ENCODE measurements around the gene VCL. TPM values are rescaled to one million over a fixed set of nuclear protein-coding genes. Genes with fewer than 3 reads are reported as not detected.

Gene VCL
- total and polyA plus RNA-seq, 9 of the 15 experiments (the other 6 are each of a cell fraction or from before 2014, with no cell fraction given): 29.8 to 186 (median 76.4) TPM

DNA sequence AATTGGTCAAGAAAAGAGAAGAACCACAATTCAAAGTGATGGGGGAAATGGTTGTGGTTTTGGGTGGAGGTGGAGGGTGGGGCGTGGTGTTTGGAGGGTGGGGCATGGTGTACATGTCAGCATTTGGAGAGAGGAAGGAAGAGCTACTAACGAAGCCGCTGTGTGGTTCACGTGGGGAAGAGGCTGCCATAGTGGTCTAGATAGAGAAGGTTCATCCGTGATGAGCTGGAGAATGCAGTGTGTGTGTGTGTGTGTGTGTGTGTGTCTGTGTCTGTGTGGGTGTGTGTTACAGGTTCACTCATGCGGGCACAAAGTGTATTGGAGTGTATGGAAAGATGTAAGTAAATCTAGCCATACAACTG, 6.1 kb upstream of the VCL start (continued):
- TF ChIP-seq CTBP1 (IDR thresholded peaks at IDR 0.05; ENCODE audit: borderline replicate concordance) (peak; percentile 49; the same call in 1 of the 2 replicates), NKRF (IDR thresholded peaks at IDR 0.05; ENCODE audit: borderline replicate concordance) (peak; percentile 85), SRSF3 (IDR thresholded peaks at IDR 0.05; ENCODE audit: insufficient read depth, low read length) (no peak), ZNF395 (CRISPR knock-in tag; IDR thresholded peaks at IDR 0.05) (peak; percentile 82), HDAC2 (IDR thresholded peaks at IDR 0.05) (peak; percentile 86), POLR2B (IDR thresholded peaks at IDR 0.05; ENCODE audit: low read depth, partially characterized antibody) (peak; percentile 80)
- TF ChIP-seq, protein P1, sequence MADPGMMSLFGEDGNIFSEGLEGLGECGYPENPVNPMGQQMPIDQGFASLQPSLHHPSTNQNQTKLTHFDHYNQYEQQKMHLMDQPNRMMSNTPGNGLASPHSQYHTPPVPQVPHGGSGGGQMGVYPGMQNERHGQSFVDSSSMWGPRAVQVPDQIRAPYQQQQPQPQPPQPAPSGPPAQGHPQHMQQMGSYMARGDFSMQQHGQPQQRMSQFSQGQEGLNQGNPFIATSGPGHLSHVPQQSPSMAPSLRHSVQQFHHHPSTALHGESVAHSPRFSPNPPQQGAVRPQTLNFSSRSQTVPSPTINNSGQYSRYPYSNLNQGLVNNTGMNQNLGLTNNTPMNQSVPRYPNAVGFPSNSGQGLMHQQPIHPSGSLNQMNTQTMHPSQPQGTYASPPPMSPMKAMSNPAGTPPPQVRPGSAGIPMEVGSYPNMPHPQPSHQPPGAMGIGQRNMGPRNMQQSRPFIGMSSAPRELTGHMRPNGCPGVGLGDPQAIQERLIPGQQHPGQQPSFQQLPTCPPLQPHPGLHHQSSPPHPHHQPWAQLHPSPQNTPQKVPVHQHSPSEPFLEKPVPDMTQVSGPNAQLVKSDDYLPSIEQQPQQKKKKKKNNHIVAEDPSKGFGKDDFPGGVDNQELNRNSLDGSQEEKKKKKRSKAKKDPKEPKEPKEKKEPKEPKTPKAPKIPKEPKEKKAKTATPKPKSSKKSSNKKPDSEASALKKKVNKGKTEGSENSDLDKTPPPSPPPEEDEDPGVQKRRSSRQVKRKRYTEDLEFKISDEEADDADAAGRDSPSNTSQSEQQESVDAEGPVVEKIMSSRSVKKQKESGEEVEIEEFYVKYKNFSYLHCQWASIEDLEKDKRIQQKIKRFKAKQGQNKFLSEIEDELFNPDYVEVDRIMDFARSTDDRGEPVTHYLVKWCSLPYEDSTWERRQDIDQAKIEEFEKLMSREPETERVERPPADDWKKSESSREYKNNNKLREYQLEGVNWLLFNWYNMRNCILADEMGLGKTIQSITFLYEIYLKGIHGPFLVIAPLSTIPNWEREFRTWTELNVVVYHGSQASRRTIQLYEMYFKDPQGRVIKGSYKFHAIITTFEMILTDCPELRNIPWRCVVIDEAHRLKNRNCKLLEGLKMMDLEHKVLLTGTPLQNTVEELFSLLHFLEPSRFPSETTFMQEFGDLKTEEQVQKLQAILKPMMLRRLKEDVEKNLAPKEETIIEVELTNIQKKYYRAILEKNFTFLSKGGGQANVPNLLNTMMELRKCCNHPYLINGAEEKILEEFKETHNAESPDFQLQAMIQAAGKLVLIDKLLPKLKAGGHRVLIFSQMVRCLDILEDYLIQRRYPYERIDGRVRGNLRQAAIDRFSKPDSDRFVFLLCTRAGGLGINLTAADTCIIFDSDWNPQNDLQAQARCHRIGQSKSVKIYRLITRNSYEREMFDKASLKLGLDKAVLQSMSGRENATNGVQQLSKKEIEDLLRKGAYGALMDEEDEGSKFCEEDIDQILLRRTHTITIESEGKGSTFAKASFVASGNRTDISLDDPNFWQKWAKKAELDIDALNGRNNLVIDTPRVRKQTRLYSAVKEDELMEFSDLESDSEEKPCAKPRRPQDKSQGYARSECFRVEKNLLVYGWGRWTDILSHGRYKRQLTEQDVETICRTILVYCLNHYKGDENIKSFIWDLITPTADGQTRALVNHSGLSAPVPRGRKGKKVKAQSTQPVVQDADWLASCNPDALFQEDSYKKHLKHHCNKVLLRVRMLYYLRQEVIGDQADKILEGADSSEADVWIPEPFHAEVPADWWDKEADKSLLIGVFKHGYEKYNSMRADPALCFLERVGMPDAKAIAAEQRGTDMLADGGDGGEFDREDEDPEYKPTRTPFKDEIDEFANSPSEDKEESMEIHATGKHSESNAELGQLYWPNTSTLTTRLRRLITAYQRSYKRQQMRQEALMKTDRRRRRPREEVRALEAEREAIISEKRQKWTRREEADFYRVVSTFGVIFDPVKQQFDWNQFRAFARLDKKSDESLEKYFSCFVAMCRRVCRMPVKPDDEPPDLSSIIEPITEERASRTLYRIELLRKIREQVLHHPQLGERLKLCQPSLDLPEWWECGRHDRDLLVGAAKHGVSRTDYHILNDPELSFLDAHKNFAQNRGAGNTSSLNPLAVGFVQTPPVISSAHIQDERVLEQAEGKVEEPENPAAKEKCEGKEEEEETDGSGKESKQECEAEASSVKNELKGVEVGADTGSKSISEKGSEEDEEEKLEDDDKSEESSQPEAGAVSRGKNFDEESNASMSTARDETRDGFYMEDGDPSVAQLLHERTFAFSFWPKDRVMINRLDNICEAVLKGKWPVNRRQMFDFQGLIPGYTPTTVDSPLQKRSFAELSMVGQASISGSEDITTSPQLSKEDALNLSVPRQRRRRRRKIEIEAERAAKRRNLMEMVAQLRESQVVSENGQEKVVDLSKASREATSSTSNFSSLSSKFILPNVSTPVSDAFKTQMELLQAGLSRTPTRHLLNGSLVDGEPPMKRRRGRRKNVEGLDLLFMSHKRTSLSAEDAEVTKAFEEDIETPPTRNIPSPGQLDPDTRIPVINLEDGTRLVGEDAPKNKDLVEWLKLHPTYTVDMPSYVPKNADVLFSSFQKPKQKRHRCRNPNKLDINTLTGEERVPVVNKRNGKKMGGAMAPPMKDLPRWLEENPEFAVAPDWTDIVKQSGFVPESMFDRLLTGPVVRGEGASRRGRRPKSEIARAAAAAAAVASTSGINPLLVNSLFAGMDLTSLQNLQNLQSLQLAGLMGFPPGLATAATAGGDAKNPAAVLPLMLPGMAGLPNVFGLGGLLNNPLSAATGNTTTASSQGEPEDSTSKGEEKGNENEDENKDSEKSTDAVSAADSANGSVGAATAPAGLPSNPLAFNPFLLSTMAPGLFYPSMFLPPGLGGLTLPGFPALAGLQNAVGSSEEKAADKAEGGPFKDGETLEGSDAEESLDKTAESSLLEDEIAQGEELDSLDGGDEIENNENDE (IDR thresholded peaks at IDR 0.05; ENCODE audit: low read depth, low read length): no peak
- TF ChIP-seq, protein P2, sequence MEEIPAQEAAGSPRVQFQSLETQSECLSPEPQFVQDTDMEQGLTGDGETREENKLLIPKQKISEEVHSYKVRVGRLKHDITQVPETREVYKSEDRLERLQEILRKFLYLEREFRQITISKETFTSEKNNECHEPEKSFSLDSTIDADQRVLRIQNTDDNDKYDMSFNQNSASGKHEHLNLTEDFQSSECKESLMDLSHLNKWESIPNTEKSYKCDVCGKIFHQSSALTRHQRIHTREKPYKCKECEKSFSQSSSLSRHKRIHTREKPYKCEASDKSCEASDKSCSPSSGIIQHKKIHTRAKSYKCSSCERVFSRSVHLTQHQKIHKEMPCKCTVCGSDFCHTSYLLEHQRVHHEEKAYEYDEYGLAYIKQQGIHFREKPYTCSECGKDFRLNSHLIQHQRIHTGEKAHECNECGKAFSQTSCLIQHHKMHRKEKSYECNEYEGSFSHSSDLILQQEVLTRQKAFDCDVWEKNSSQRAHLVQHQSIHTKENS (CRISPR knock-in tag; IDR thresholded peaks at IDR 0.05): no peak

Measured in K562 (cell line).